ENCODE results near the gene CABP1. TPM values are rescaled to one million over a fixed set of nuclear protein-coding genes. Genes with fewer than 3 reads are reported as not detected.
A peak's percentile ranks its signal among the peaks of the same experiment; 100 is the strongest.

CABP1 gene
- polyA plus RNA-seq, 3 donors: 4.6 to 5.6 (median 4.7) TPM

GRCh38 chr12:120625557-120626419 is 14.6 kb upstream of the CABP1 start:
- DNase-seq (ENCODE audit: extremely low read depth in 1 of 11, low read depth in 9 of 11, low spot score in 4 of 11): no peak

GRCh38 chr12:120628919-120629318 is 11.5 kb upstream of the CABP1 start:
- DNase-seq (ENCODE audit: extremely low read depth in 1 of 11, low read depth in 9 of 11, low spot score in 4 of 11): no peak

- no peak for DNase-seq (ENCODE audit: extremely low read depth in 1 of 11, low read depth in 9 of 11, low spot score in 4 of 11)
Observed at GRCh38 chr12:120630104-120630892, 10.1 kb upstream of the CABP1 start.

GRCh38 chr12:120631097-120631496 is 9.3 kb upstream of the CABP1 start:
- DNase-seq (ENCODE audit: extremely low read depth in 1 of 11, low read depth in 9 of 11, low spot score in 4 of 11): no peak

- peak in 10 of 11 donors; percentile 36 to 67 (median 58) for DNase-seq (ENCODE audit: extremely low read depth in 1 of 11, low read depth in 9 of 11, low spot score in 4 of 11)
Observed at GRCh38 chr12:120640861-120641833, 721 bp downstream of the CABP1 start.

- no peak for DNase-seq (ENCODE audit: extremely low read depth in 1 of 11, low read depth in 9 of 11, low spot score in 4 of 11)
Observed at GRCh38 chr12:120642121-120642520, 1.7 kb downstream of the CABP1 start.

GRCh38 chr12:120642826-120643225 is 2.4 kb downstream of the CABP1 start:
- DNase-seq (ENCODE audit: extremely low read depth in 1 of 11, low read depth in 9 of 11, low spot score in 4 of 11): no peak

GRCh38 chr12:120643574-120643973 is 3.1 kb downstream of the CABP1 start:
- no peak for DNase-seq (ENCODE audit: extremely low read depth in 1 of 11, low read depth in 9 of 11, low spot score in 4 of 11)

GRCh38 chr12:120646044-120646443 is 5.6 kb downstream of the CABP1 start:
- no peak for DNase-seq (ENCODE audit: extremely low read depth in 1 of 11, low read depth in 9 of 11, low spot score in 4 of 11)

- no peak for DNase-seq (ENCODE audit: extremely low read depth in 1 of 11, low read depth in 9 of 11, low spot score in 4 of 11)
Observed at GRCh38 chr12:120647375-120647755, 6.9 kb downstream of the CABP1 start.

- no peak for DNase-seq (ENCODE audit: extremely low read depth in 1 of 11, low read depth in 9 of 11, low spot score in 4 of 11)
Observed at GRCh38 chr12:120649442-120650232, 9.2 kb downstream of the CABP1 start.

- no peak for DNase-seq (ENCODE audit: extremely low read depth in 1 of 11, low read depth in 9 of 11, low spot score in 4 of 11)
Observed at GRCh38 chr12:120650233-120650690, 9.8 kb downstream of the CABP1 start.

- DNase-seq (ENCODE audit: extremely low read depth in 1 of 11, low read depth in 9 of 11, low spot score in 4 of 11): no peak
Observed at GRCh38 chr12:120651821-120652220, 11.4 kb downstream of the CABP1 start.

GRCh38 chr12:120652656-120653435 is 12.4 kb downstream of the CABP1 start:
- DNase-seq (ENCODE audit: extremely low read depth in 1 of 11, low read depth in 9 of 11, low spot score in 4 of 11): no peak

GRCh38 chr12:120653611-120654010 is 13.2 kb downstream of the CABP1 start:
- DNase-seq (ENCODE audit: extremely low read depth in 1 of 11, low read depth in 9 of 11, low spot score in 4 of 11): no peak

- no peak for DNase-seq (ENCODE audit: extremely low read depth in 1 of 11, low read depth in 9 of 11, low spot score in 4 of 11)
Observed at GRCh38 chr12:120654656-120655055, 14.2 kb downstream of the CABP1 start.

GRCh38 chr12:120656008-120656407 is 15.6 kb downstream of the CABP1 start:
- DNase-seq (ENCODE audit: extremely low read depth in 1 of 11, low read depth in 9 of 11, low spot score in 4 of 11): no peak
